Measurements from ENCODE around the gene FBRS. TPM values are rescaled to one million over a fixed set of nuclear protein-coding genes. Genes with fewer than 3 reads are reported as not detected.

FBRS gene
- total RNA-seq, 1 donor: 100 TPM

DNA sequence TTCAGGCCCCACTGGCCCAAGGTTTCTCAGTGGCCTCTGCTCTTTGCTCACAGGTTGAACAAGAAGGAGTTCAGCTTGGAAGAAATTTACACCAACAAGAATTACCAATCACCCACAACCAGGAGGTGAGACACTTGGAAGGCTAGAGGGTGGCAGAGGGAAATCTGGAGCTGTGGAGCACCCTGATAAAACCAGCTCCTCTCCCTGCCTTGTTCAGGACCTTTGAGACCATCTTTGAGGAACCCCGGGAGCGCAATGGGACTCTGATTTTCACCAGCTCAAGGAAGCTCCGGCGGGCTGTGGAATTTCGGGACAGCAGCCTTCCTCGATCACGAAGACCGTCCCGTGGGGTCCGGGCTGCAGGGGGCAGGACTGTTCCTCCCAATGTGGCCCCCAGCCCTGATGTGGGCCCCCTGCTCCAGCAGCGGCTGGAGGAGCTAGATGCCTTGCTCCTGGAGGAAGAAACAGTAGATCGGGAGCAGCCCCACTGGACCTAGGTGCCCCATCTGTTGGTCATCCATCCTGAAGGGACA lies 2.4 kb upstream of the FBRS start:
- H3K9me3 ChIP-seq (ENCODE audit: low read depth, low read length): no peaks in the 10 kb centered on the region
- no peaks in the 10 kb centered on the region for H3K27me3 ChIP-seq (ENCODE audit: insufficient read depth, low read length)
- H3K4me1 ChIP-seq (ENCODE audit: insufficient read depth, low read length): peaks cover 38% of the 10 kb centered on the region
- no peak overlapping the region for H3K4me3 ChIP-seq (ENCODE audit: low read length)

DNA sequence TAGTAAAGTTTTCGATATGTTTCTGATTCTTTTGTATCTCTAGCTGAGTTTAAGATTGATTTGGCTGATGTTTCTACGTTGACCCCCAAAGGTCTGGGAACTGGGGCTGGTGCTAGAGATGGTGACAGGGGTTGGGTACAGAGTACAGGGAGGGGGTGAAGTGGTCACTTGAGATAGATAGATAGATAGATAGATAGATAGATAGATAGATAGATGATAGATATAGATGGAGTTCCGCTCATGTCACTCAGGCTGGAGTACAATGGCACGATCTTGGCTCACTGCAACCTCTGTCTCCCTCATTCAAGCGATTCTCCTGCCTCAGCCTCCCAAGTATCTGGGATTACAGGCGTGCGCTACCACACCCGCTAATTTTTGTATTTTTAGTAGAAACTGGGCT lies 1.8 kb upstream of the FBRS start:
- Histone ChIP-seq H3K9me3 (ENCODE audit: low read depth, low read length) (no peaks in the 10 kb centered on the region), H3K27me3 (ENCODE audit: insufficient read depth, low read length) (no peaks in the 10 kb centered on the region), H3K4me1 (ENCODE audit: insufficient read depth, low read length) (peaks cover 43% of the 10 kb centered on the region), H3K4me3 (ENCODE audit: low read length) (no peak overlapping the region)

DNA sequence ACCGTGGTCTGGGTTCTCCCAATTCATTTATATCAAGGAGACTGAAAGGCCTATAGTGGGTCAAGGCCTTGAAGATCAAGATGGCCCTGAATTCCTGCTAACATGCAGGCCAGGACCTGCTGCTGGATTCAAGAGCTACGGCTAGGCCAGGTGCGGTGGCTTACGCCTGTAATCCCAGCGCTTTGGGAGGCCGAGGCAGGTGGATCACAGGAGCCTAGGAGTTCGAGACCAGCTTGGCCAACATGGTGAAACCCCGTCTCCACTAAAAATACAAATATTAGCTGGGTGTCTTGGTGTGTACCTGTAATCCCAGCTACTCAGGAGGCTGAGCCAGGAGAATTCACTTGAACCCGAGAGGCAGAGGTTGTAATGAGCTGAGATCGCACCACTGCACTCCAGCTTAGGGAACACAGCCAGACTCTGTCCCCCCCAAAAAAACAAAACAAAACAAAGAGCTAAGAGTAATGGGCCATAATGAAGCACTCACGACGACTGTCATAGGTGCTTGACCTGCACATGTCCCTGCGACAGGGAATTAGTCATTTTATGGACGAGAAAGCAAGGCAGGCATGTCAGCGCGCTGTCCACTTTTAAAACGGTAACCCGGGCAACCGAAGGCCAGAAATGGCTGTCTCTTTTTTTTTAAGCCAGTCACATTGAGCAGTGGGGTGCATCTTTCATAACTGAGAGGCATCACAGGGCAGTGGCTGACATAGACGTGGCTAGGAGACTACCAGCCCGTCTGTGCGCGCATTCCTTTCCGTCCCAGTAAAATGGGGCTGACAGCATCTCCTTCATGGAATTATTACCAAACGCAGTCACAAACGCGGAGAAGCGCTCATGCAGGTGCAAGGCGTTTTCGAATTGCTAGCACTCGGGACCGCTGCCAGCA lies 1.0 kb upstream of the FBRS start:
- Histone ChIP-seq H3K4me3 (ENCODE audit: low read length) (peak overlapping the region; percentile 31), H3K9me3 (ENCODE audit: low read depth, low read length) (no peaks in the 10 kb centered on the region), H3K4me1 (ENCODE audit: insufficient read depth, low read length) (peaks cover 44% of the 10 kb centered on the region), H3K27me3 (ENCODE audit: insufficient read depth, low read length) (no peaks in the 10 kb centered on the region)

DNA sequence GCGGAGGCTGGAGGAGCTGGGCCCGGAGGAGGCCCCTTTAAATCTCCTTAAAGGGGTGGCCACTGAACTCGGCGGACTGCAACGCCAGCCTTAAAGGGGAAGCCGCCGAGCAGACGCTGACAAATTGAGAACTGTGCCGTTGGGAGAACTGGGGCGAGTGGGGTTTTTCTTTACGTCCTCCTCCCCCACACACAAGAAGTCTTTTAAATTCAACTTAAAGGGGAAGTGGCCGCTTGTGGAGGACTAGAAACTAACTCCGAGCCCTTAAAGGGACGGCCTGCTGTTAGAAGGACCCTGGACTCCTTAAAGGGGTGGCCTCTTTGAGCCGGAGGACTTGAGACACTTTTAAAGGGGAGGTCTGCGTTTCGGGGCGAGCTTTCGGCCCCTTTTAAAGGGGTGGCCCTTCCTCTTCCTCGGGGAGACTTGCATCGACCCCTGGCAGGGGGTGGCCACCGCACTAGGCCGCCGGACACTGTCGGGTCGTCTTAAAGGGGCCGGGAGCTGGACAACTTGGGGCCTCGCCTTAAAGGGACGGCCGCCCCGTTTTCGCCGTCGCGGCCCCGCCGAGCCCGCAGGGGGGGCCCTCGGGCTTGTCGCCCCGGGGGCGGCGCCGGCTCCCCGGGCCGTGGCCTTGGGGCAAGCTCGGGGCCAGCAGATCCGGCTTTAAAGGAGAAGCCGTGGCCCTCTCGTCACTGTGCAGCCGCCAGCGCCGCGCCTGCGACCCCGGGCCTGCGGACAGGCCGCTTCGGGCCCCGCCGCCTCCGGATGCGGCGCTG lies 688 bp downstream of the FBRS start:
- H3K4me1 ChIP-seq (ENCODE audit: insufficient read depth, low read length): peaks cover 55% of the 10 kb centered on the region
- H3K27me3 ChIP-seq (ENCODE audit: insufficient read depth, low read length): no peaks in the 10 kb centered on the region
- peak overlapping the region; percentile 93 for H3K4me3 ChIP-seq (ENCODE audit: low read length)
- H3K9me3 ChIP-seq (ENCODE audit: low read depth, low read length): no peaks in the 10 kb centered on the region

DNA sequence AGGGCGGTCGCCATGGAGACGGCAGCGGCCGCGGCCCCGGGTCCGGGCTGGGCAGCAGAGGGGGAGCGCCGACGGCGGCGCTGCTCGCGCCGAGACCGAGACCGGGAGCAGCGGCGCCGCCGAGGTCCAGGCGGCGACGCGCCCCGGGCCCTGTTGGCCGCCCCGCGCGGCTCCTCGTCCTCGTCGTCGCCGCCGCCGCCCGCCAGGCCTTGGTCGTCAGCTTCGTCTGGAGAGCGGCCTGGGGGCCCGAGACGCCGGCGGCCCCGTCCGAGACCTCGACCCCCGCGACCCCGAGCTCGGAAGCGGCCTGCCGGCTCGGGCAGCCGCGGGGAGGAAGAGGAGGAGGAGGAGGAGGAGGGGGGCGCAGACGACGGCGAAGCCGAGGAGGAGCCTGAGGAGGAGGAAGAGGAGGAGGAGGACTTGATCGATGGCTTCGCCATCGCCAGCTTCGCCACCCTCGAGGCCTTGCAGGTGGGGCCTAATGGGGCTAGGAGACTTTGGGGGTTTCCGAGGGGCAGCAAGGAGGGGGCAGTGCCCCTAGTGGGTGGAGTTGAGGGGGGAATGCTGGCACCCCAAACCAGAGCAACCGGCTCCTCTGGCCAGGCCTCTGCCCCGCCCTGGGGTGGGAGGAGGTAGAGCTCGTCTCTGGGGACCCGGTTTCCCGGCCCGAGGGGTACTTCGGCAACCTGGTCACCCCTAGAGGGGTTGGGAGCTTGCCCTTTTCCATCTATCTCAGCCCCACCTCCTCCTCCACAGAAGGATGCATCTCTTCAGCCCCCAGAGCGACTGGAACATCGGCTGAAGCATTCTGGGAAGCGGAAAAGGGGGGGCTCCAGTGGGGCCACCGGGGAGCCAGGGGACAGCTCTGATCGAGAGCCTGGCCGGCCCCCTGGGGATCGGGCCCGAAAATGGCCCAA lies 1.5 kb downstream of the FBRS start:
- Histone ChIP-seq H3K27me3 (ENCODE audit: insufficient read depth, low read length) (no peaks in the 10 kb centered on the region), H3K4me3 (ENCODE audit: low read length) (peak overlapping the region; percentile 93), H3K9me3 (ENCODE audit: low read depth, low read length) (no peaks in the 10 kb centered on the region), H3K4me1 (ENCODE audit: insufficient read depth, low read length) (peaks cover 55% of the 10 kb centered on the region)

DNA sequence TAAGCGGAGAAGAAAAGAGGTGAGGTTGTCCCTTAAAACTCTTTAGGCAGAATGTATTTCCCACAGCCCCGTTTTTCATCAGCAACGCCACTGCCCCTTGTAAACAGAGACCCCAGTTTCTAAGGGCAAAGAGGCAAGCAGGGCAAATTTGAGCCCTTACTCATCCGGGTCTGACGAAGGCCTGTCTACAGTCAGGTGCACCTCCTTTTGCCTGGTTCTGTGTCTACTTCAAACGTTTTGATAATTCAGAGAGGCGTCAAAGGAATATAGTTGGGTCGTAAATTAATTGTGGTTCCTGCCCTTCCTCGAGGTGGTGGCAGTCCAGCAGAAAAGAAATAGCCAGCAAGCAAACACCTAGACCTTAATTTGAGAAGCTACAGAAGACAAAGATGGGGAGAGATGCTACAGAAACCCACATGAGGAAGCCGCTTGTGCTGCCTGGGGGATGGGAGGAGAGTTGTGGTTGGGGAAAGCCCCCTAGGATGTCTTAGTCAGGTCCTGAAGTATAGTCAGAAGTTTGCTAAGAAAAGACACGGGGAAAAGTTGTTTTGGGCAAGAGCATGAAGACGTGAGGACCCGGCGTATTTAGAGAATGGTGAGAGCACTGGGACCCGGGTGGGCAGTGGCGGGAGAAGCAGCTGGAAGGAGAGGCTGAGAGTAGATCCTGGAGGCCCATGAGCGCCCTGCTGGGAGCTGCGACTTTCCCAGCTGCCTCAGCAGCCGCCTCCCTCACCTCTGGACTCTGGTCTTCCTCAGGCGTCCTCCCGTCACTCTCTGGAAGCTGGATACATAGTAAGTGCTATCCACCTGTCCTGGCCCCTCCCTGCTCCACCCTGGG lies 2.4 kb downstream of the FBRS start:
- no peaks in the 10 kb centered on the region for H3K9me3 ChIP-seq (ENCODE audit: low read depth, low read length)
- H3K27me3 ChIP-seq (ENCODE audit: insufficient read depth, low read length): no peaks in the 10 kb centered on the region
- peak overlapping the region; percentile 93 for H3K4me3 ChIP-seq (ENCODE audit: low read length)
- peaks cover 55% of the 10 kb centered on the region for H3K4me1 ChIP-seq (ENCODE audit: insufficient read depth, low read length)

DNA sequence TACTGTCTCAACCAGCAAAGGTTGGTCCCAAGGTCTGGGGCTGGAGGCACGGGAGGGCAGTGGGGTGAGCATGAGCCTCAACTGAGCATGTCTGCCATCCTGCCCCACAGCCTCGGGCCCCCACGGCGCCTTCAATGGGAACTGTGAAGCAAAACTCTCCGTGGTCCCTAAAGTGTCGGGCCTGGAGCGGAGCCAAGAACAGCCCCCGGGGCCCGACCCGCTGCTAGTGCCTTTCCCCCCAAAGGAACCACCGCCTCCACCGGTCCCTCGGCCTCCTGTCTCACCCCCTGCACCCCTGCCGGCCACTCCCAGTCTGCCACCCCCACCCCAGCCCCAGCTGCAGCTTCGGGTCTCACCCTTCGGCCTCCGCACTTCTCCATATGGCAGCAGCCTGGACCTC lies 4.2 kb downstream of the FBRS start:
- H3K4me3 ChIP-seq (ENCODE audit: low read length): no peak overlapping the region
- H3K4me1 ChIP-seq (ENCODE audit: insufficient read depth, low read length): peaks cover 44% of the 10 kb centered on the region
- no peaks in the 10 kb centered on the region for H3K27me3 ChIP-seq (ENCODE audit: insufficient read depth, low read length)
- H3K9me3 ChIP-seq (ENCODE audit: low read depth, low read length): no peaks in the 10 kb centered on the region

DNA sequence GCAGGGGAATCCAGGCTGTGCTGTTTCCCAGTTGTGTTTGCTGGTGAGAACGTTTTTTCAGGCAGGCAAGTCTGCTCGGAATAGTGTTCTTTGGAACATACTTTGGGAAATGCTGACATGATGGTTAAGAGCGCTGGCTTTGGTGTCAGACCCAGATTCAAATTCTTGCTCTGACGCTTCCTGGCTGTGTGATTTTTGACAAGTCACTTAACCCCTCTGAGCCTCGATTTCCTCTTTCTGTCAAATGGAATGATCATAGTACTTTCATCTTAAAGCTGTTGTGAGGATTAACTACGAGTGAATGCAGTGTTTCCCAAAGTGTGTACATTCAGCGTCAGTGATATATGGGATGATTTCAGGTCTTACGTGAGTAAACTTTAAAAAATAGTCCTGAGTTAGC lies 4.8 kb downstream of the FBRS start:
- no peak overlapping the region for H3K4me3 ChIP-seq (ENCODE audit: low read length)
- H3K27me3 ChIP-seq (ENCODE audit: insufficient read depth, low read length): no peaks in the 10 kb centered on the region
- H3K4me1 ChIP-seq (ENCODE audit: insufficient read depth, low read length): peaks cover 41% of the 10 kb centered on the region
- H3K9me3 ChIP-seq (ENCODE audit: low read depth, low read length): no peaks in the 10 kb centered on the region

DNA sequence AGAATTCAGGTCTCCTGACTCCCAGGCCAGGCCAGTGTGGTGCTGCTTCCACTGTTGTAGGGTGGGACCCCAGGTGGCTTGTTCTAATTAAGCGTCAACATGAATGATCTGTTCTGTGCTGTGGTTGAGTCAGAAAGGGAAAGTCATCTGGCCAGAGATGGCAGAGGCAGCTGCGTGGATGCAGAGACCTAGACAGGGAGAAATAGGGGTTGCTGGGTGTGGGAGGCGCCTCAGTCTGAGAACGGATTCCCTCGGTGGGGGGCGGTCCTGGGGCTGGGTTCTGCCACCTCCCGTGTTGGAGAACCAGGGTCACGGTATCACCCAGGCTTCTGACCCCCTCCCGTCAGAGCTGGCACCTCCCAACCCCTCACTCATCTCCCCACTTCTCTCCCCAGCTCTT lies 5.6 kb downstream of the FBRS start:
- H3K27me3 ChIP-seq (ENCODE audit: insufficient read depth, low read length): no peaks in the 10 kb centered on the region
- no peak overlapping the region for H3K4me3 ChIP-seq (ENCODE audit: low read length)
- peaks cover 41% of the 10 kb centered on the region for H3K4me1 ChIP-seq (ENCODE audit: insufficient read depth, low read length)
- H3K9me3 ChIP-seq (ENCODE audit: low read depth, low read length): no peaks in the 10 kb centered on the region

DNA sequence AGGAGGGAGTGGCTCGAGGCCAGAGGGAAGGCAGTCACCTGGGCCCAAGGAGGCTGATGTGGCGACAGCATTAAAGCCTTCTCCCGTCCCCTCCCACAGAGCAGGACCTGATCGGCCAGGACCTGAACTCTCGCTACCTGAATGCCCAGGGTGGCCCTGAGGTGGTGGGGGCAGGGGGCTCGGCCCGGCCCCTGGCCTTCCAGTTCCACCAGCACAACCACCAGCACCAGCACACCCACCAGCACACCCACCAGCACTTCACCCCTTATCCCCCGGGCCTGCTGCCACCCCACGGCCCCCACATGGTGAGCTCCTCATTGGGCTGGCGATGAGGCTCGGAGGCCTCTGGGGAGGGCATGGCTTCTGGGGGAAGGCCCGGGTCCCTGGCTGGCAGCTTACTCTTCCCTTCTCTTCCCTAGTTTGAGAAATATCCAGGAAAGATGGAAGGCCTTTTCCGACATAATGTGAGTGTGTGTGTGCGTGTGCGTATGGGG lies 6.4 kb downstream of the FBRS start:
- no peak overlapping the region for H3K4me3 ChIP-seq (ENCODE audit: low read length)
- H3K9me3 ChIP-seq (ENCODE audit: low read depth, low read length): no peaks in the 10 kb centered on the region
- H3K27me3 ChIP-seq (ENCODE audit: insufficient read depth, low read length): no peaks in the 10 kb centered on the region
- peaks cover 41% of the 10 kb centered on the region for H3K4me1 ChIP-seq (ENCODE audit: insufficient read depth, low read length)

DNA sequence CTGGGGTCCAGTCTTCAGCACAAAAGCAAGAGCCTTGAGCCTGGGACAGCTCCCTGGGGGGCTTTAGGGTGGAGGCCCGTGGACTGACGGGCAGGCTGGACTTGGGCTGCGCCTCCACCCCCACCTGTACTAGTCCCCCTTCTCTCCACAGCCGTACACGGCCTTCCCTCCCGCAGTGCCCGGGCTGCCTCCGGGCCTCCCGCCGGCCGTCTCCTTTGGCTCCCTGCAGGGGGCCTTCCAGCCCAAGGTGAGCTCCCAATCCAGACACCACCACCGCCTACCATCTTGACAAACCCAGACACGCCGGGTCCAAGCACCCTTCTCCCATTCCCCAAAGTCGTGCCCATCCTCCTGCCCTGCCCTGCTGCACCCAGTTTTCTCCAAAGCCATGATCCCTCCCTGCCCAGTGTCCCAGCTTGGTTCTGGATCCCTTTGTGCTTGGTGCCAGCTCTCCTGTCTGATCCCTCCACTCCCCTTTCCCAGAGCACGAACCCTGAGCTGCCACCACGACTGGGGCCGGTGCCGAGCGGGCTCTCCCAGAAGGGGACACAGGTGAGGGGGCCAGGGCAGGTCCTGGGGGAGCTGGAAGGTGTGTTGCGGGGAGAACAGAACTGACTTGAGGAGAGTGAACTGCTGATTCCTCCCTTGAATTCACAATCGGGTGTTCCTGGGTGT lies 7.1 kb downstream of the FBRS start:
- H3K4me3 ChIP-seq (ENCODE audit: low read length): no peak overlapping the region
- H3K9me3 ChIP-seq (ENCODE audit: low read depth, low read length): no peaks in the 10 kb centered on the region
- H3K4me1 ChIP-seq (ENCODE audit: insufficient read depth, low read length): peaks cover 35% of the 10 kb centered on the region

DNA sequence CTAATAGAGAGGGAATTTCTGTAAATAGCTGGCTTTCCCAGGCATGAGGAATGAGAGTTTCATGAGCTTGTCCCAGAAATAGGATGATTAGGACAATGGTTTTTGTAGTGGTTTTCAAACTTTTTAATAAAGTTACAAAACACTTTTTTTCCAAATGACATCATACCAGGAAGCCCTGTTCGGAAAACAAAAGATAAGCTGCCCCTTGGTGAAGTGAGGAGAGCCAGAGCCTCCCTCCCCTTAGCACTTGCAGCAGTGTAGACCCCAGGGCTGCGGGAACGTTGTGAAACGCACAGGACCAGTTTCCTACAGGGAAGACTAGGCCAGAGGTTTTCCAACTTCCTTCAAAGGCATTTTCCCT lies 7.6 kb downstream of the FBRS start:
- H3K9me3 ChIP-seq (ENCODE audit: low read depth, low read length): no peaks in the 10 kb centered on the region
- H3K4me1 ChIP-seq (ENCODE audit: insufficient read depth, low read length): peaks cover 30% of the 10 kb centered on the region
- H3K27me3 ChIP-seq (ENCODE audit: insufficient read depth, low read length): no peaks in the 10 kb centered on the region
- no peak overlapping the region for H3K4me3 ChIP-seq (ENCODE audit: low read length)

More for the DNA sequence above, 7.1 kb downstream of the FBRS start:
- H3K27me3 ChIP-seq (ENCODE audit: insufficient read depth, low read length): no peaks in the 10 kb centered on the region

DNA sequence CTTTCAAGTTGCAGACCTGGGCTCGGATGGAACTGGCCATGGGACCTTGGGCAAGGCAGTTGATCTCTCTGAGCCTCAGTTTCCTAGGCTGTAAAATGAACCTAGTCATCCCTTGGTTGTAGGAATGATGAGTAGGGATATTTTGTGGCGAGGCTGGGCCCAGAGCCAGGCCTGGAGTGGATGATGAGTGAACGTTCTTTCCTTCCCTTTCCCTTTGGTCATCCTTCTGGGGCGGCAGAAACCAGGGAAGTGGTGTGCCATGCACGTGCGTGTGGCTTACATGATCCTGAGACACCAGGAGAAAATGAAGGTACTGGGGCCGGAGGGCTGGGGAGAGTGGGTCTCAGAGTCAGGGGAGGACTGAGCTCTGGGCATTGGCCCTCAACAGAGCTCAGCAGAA lies 8.4 kb downstream of the FBRS start:
- H3K4me1 ChIP-seq (ENCODE audit: insufficient read depth, low read length): peaks cover 21% of the 10 kb centered on the region
- H3K4me3 ChIP-seq (ENCODE audit: low read length): no peak overlapping the region
- no peaks in the 10 kb centered on the region for H3K9me3 ChIP-seq (ENCODE audit: low read depth, low read length)
- no peaks in the 10 kb centered on the region for H3K27me3 ChIP-seq (ENCODE audit: insufficient read depth, low read length)
